CD1c-positive myeloid dendritic cell (primary cell): Measurements from ENCODE around the gene TFF3.
A peak's percentile ranks its signal among the peaks of the same experiment; 100 is the strongest.
"Not testable (repeated sequence)": the region's sequence is repeated elsewhere in the genome, so short reads cannot be mapped to it uniquely, and the experiment has no call there.

Source experiments
- DNase-seq: peaks from one replicate; pipeline ENCODE4 v3.0.0-alpha.2; 2016; ENCODE audit errors: extremely low spot score

TFF3 gene

GRCh38 chr21:42304556-42305454 lies 10.4 kb downstream of the TFF3 start:
- DNase-seq, result no peak

- DNase-seq, result no peak
Measured at GRCh38 chr21:42303443-42303842, 11.8 kb downstream of the TFF3 start.

- no peak for DNase-seq
Measured at GRCh38 chr21:42302794-42303193, 12.4 kb downstream of the TFF3 start.

GRCh38 chr21:42302076-42302650 lies 13.0 kb downstream of the TFF3 start:
- no peak for DNase-seq

- DNase-seq, result no peak
Measured at GRCh38 chr21:42301371-42302075, 13.7 kb downstream of the TFF3 start.

- DNase-seq, result no peak
Measured at GRCh38 chr21:42300956-42301355, 14.3 kb downstream of the TFF3 start.

- DNase-seq, result no peak
Measured at GRCh38 chr21:42300045-42300583, 15.1 kb downstream of the TFF3 start.

GRCh38 chr21:42299324-42300044 lies 15.7 kb downstream of the TFF3 start:
- peak; percentile 84 for DNase-seq

- DNase-seq, result no peak
Measured at GRCh38 chr21:42298657-42299056, 16.6 kb downstream of the TFF3 start.

- DNase-seq, result no peak
Measured at GRCh38 chr21:42298237-42298636, 17.0 kb downstream of the TFF3 start.

GRCh38 chr21:42297377-42297776 lies 17.8 kb downstream of the TFF3 start:
- no peak for DNase-seq

- DNase-seq, result peak; percentile 85
Measured at GRCh38 chr21:42296501-42296900, 18.7 kb downstream of the TFF3 start.

- DNase-seq, result peak; percentile 59
Measured at GRCh38 chr21:42295845-42296244, 19.4 kb downstream of the TFF3 start.

- DNase-seq, result no peak
Measured at GRCh38 chr21:42294273-42294880, 20.8 kb downstream of the TFF3 start.

GRCh38 chr21:42293649-42294272 lies 21.4 kb downstream of the TFF3 start:
- DNase-seq, result no peak

- DNase-seq, result not testable (repeated sequence)
Measured at GRCh38 chr21:42292563-42293142, 22.6 kb downstream of the TFF3 start.

- no peak for DNase-seq
Measured at GRCh38 chr21:42291751-42292562, 23.3 kb downstream of the TFF3 start.

- no peak for DNase-seq
Measured at GRCh38 chr21:42291003-42291750, 24.0 kb downstream of the TFF3 start.

GRCh38 chr21:42290505-42290904 lies 24.7 kb downstream of the TFF3 start:
- peak; percentile 44 for DNase-seq
